ENCODE data around the gene NAP1L4. TPM values are rescaled to one million over a fixed set of nuclear protein-coding genes. Genes with fewer than 3 reads are reported as not detected.
"Not testable (repeated sequence)": the region's sequence is repeated elsewhere in the genome, so short reads cannot be mapped to it uniquely, and the experiment has no call there.

The NAP1L4 gene
- total RNA-seq, 1 donor from 2014 or later, result 162 TPM

DNA sequence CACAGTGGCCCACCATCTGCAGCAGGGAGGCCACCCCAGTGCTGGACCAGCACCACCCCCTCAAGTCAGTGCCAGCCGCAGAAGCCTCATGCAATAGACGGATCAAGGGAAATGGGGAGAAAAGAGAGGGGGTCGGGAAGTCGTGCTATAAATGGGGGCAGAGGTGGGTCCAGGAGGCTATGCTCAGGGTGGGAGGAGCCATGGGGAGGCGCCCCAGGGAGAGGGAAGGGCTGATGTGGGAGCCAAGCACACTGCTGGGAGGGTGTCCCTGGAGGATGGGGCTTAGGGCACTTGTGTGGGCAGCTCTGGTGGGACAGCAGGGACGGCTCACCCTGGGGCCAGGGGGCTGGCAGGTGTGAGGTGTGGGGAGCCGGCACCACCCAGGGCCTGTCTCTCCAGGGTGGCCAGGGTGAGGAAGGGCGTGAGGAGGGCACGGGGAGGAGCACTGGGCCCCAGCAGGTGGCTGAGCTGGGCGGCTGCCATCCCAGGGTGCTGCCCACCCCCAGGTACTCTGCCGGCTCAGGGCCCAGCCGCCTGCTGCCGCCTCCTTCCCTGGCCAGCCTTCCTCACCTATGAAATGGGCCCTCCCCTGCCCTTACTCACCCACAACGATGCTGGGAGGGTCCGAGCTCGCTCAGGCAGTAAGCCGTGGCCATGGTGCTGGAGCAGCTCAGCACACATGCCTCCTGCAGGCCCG is 80.9 kb downstream of the NAP1L4 start:
- no peak for DNase-seq (ENCODE audit: low read depth, low spot score)

DNA sequence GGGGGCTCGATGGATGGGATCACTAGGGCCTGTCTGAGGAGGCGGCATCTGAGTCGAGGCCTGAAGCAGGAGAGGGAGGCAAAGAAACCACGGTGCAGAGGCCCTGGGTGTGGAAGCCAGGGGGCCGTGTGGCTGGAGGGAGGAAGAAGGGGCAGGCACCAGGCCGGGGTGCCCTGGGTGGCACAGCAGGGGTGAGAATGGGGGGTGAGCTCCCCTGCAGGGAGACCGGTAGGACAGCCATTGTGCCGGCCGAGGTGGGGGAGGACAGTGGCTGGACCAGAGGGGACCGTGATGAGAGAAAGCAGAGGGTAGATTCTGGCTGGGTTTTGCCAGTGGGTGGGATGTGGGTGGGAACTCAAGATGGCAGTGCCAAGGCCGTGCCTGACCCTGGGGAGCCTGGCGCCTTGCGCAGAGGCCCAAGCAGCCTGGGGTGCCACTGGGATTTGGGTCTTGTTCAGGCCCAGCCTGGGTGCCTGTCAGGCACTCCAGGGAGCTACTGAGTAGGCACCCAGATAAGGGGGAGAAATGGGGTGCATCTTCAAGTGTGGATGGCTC is 81.7 kb downstream of the NAP1L4 start:
- no peak for DNase-seq (ENCODE audit: low read depth, low spot score)

DNA sequence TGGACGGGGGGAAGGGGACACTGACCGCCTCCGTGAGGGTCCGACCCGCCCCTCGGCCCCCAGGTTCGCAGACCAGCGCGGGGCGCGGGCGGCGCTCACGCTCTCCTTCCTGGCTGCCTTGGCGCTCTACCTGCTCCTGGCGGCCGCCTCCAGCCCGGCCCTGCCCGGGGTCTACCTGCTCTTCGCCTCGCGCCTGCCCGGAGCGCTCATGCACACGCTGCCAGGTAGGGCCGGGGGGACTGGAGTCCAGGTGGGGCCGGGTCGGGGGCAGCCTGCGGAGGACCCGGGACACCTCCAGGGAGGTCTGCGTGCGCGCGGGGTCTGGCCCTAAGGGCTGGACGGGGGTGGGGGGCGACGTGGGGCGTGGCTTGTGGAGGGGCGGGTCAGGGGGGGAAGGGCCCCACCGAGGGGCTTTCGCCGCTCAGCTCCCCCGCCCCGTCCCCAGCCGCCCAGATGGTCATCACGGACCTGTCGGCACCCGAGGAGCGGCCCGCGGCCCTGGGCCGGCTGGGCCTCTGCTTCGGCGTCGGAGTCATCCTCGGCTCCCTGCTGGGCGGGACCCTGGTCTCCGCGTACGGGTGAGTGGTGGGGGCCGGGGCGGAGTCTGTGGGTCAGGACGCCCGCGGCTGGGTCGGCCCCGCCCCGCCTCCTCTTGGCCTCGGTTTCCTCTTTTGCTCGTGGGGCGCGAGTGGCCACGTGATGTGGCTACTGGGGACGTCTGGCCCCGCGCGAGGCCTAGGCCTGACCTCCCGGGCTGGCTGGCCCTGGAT is 82.8 kb downstream of the NAP1L4 start:
- no peak for DNase-seq (ENCODE audit: low read depth, low spot score)

DNA sequence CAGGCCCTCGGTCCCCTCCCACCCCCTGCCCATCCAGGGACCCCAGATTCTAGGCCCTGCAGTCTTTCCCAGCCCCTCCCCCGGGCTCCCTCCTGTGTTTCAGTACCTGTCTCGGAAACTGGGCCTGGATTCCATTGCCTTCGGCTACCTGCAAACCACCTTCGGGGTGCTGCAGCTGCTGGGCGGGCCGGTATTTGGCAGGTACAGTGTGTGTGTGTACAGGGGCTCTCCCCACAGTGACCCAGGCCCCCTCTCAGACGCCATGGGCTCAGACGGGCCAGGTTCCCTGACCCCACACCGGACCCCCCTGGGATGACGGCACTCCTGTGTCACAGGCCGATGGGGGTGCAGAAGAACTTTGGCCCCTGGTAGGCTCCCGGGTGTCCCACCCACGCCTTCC is 84.0 kb downstream of the NAP1L4 start:
- DNase-seq (ENCODE audit: low read depth, low spot score), result no peak

DNA sequence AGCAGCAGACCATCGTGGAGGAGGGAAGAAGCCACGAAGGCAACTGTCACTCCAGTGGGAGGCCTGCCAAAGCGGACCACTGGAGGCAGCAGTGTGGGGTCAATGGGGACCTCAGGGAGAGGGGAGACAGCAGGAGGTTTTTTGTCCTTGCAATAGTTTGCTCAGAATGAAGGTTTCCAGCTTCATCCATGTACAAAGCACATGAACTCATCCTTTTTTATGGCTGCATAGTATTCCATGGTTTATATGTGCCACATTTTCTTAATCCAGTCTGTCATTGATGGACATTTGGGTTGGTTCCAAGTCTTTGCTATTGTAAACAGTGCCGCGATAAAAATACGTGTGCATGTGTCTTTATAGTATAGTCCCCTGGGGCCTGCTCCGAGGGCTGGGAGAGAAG is 86.8 kb downstream of the NAP1L4 start:
- not testable (repeated sequence) for DNase-seq (ENCODE audit: low read depth, low spot score)

DNA sequence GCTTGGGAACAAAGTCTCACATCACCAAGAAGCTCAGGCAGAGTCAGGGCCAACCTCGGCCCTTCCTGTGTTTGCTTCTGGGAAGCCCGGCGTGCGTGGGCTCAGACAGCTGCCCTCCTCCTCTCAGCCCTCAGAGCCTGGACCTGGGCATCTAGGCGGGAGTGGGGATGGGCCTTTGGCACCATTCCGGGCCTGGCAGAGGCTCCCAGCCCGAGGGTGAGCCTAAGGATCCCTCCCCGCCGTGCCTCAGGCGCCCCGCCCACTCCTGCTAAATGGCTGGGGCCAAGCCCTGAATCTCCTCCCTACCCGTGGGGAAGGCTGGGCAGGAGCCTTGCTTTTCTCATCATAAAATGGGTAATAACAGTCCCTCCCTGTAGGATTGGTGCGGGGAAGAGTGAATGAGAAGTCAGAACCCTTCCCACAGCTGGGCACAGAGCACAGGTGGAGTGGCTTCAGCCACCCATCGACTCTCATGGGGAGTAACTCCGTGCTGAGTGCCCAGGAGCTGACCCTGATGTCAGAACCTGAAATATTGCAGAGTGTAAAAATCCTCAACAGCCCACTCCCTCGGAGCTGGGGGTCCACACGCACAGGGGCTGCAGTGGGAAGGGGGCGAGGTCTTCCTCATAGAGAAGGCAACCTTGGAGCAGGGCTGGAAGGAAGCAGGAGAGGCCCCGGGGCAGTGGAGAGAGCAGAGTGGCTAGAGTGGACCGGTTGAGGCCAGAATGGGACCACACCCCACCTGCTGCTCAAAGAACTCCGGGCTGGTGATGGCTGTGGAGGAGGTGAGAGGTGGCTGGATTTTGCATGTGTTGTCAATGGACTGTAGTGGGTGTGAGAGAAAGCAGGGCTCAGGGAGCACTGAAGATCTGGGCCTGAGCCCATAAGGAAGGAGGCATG is 87.7 kb downstream of the NAP1L4 start:
- DNase-seq (ENCODE audit: low read depth, low spot score), result no peak

DNA sequence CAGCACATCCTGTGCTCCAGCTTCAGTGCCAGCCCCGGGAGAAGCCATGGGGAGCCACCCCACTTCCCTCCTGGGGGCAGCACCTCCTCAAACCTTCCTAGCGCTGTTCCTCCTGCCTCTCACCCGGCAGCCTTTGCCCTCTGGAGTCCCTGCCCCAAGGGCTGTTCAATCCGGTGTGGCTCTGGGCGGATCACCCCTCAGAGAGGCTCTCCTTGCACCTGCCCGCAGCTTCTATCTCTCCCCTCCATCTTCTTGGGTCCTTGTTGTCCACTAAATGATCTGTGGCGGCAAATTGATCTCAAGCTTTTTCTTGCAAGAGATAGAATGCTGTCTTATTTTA is 88.5 kb downstream of the NAP1L4 start:
- no peak for DNase-seq (ENCODE audit: low read depth, low spot score)

DNA sequence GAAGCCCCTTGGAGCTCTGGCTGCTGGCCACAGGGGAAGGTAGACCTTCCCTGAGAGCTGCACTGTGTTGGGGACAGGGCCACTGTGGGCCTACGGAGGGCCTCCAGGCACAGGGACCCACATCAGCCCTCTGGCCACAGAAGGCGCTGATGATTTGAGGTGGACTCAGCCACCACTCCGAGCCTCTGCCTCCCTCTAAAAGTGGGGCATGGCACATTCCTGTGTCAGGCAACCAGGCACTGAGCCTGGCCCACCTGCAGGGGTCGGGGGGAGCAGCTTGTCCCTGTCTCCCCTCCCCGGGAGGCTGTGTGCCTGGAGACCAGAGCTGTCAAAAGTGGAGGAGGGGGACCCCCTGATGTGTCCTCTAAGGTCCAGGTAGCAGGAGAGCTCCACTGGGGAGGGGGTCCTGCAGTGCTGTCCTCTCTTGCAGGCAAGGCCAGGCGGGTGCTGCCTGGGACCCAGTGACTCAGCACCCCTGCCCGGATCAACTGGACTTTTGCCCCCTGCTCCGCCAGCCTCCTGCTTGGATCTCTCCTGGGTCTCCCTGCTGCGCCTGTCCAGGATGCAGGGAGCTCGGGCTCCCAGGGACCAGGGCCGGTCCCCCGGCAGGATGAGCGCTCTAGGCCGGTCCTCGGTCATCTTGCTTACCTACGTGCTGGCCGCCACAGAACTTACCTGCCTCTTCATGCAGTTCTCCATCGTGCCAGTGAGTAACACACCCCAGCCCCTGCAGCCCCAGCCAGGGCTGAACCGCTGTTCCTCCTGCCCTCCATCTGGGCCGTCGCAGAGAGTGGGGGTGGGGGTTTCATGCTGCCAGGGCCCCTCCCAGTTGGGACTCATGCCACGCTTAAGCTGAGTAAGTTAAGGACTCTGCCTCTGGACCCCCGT is 89.1 kb downstream of the NAP1L4 start:
- no peak for DNase-seq (ENCODE audit: low read depth, low spot score)

DNA sequence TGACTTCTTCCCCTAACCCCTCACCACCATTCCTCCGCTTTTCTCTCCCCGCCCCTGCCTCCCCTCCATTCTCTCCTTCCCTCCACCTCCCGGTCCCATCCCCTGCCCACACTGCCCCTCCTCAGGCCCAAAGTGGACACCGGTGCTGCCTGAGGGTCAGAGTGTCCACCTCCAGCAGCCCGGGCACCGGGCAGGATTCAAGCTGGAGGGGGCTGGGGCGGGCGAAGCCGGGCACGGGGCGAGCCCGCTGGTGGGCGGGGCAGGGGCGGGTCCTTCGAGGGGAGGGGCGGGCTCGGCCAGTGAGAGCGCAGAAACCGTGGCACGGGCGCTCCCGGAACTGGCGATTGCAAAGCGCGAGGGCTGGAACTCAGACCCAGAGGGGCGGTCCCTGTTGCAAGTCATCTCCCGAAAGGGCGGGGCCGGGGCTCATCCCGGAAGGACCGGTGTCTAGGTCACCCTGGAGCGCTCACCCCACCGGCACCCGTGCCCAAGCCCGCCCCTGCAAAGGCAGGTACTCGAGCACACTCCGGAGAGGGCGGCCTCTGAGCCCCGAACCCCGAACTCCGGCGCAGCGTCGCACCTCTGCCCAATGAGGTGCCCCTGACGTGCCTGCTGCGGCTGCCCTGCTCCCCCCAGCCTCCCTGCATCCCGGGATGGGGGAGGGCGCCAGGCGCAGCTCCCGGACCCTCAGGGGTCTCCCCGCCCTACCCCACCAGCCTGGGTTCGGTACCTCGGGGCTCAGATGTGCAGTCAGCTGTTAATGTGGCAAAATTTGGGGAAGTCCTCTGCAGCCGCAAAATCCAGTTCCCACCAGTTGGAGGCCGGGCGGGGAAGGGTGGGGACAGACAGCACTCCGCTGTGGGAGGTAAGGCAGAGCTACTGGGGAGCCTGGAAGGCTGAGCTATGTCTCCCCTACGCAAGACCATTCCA is 90.0 kb downstream of the NAP1L4 start:
- peak; percentile 43 for DNase-seq (ENCODE audit: low read depth, low spot score)

DNA sequence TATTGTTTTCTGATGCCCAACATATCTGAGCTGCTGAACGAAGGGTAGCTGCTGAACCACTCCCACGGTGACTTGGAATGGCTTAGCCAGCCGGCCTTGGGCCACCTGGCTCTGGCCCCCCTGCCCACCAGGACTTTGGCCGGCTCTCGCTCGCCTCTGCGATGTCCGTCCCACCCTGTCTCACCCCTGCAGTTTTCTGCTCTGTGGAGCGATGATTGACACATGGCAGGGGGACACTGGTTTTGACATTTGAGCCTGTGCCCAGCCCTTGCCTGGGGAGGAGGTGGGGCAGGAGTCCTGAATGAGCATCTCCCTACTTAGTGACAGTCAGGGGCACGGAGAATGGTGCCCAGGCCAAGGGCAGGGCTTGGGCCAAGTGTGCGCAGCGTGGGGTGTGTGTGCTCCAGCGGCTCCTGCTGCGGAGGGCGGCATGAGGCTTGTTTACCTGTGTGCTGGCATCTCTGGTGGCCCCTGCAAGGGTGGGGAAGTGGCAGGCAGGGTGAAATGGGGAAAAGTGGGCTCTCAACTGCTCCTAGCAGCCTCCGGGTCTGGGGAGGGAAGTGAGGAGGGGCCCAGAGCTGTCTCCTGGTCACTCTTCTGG is 90.8 kb downstream of the NAP1L4 start:
- no peak for DNase-seq (ENCODE audit: low read depth, low spot score)

DNA sequence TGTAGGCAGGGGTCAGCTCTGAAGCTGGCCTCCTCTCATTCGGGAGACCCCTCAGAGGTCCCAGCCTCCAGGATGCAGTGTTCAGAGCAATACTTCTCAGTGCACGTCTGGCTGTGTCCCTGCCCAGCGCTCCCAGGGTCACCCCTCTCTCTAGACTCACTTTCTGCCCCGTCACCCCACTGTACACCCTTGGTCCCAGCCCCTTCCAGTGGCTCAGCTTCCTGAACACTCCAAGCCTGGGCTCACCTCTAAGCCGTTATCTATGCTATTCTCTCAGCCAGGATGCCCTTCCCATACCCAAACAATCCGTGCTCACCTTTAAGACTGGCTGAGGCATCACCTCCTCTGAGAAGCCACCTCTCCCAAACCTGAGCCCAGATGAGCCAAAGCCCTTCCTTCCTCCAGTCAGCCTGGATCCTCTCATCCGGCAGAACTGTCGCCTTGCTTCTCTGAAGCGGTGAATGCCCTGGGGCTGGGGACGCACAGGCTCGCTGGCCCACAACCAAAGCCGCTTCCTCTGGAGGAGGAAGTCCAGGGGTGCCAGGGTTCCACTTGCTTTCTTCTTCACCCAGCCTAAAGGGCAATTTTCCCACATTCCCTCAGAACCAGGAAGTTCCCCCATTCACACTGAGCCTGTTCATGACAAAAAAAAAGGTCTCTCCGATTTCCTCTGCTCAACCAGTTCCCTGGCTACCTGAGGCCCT is 92.9 kb downstream of the NAP1L4 start:
- no peak for DNase-seq (ENCODE audit: low read depth, low spot score)

DNA sequence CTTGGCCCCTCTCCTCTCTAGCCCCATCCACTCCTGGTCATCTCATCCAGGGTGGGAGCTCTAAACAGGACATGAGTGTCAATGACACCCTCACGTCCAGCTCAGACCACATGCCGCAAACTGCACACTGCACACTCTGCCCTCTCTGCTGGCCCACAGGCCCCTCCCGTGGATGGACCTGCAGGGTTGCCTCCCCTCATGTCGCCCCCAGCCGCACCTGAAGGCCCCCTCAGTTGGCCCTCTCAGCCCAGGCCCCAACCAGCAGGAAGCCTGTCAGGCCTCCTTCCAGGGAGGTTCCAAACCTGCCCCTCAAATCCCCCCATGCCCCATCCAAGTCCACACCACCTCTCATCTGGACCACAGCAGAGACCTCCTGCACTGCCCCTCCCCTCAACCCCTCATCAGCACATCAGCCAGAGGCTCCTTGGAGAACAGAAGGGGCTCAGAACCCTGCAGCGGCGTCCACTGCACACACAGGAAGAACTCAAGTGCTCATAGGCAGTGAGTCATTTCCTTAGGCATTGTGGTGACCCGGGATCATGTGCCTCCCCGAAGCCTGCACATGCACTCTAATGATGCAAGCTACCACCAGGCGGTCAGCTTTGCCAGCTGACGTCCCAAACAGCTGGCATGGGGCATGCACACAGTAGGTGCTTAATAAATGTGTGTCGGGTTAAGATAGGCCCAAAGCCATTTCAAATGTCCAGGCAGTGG is 93.6 kb downstream of the NAP1L4 start:
- peak; percentile 91 for DNase-seq (ENCODE audit: low read depth, low spot score)

DNA sequence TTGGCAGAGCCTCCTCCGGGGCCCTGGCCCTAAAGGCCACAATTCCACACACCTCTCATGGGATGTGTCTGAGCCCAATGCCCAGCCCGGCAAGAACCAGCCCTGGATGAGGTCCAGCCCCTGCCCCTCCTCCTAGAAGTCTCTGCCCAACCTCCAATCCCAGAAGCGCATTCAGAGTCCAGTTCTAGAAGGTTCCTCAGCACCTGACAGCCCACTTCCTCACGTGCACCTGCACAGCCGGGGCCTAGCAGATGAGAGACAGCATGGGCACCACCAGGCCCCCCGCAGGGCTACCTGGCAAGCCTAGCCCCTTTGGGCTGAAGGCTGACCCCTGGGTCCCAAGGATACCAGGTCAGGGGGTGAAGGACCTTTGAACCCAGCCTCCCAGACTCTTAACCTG is 95.1 kb downstream of the NAP1L4 start:
- no peak for DNase-seq (ENCODE audit: low read depth, low spot score)

DNA sequence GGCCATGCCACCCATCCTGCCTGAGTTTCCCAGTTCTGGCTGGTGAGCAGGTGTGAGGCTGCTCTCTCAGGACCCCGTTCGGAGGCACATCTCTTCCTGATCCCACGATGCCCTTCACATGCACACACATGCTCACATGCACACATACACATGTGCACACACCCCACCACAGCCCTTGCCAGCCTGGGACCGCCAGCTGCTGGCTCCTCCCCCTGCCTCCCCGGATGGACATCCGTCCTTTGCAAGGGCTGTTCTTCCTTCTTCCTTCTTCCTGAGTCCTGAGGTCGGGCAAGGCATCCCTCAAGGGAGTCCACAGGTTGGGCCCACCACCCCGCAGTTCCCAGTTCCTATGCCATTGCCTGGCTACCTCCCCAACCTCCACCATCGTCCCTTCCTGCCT is 96.1 kb downstream of the NAP1L4 start:
- DNase-seq (ENCODE audit: low read depth, low spot score), result no peak

Data from pulmonary artery endothelial cell (primary cell).